ENCODE data around the gene ADI1. TPM values are rescaled to one million over a fixed set of nuclear protein-coding genes. Genes with fewer than 3 reads are reported as not detected.

The ADI1 gene, protein sequence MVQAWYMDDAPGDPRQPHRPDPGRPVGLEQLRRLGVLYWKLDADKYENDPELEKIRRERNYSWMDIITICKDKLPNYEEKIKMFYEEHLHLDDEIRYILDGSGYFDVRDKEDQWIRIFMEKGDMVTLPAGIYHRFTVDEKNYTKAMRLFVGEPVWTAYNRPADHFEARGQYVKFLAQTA
- total RNA-seq, result 39.6 and 50.1 TPM in 2 replicates

DNA sequence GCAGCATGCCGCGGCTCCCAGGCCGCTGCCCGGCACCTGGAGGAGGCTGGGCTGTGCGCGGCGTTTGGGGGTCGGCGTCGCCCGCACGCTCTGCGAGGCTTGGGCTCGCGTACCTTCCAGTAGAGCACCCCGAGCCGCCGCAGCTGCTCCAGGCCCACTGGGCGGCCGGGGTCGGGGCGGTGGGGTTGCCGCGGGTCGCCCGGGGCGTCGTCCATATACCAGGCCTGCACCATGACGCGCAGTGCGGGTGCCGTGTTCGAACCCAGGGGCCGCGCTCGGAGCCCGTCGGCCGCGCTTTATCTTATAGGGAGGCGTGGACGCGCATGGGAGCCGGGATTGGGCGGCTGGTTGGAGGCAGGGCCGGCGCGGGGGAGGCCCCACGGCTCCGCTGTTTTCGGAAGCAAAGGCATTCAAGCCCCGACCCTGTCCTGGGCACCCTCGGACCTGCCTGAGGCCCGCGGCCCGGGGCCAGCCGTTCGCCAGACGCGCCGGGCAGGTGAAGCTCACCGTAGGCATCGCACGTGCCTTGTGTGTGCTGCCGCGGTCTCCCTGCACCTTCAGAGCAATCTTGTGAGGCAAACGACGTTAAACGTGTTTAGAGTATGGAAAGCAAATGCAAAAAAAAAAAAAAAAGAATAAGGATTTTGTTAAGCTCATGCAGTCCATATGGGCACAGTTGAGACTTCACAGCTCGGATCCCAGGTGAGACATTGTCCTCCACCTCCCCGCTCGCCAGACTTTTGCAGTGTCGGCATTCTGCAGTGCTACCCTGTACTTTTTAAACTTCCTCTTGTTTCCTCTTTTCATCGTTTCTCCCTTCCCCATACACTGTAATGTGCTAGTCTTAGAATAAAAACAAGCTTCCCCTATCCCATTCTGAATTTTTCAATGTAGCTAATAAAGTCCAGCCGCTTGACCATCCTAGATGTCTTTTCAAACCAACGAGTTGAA, at the start of gene ADI1:
Gene ADI1, minus strand, starts transcription at position 277 of the 951 bp plus-strand sequence. Its CDS starts 44 bp downstream, at position 233.

DNA sequence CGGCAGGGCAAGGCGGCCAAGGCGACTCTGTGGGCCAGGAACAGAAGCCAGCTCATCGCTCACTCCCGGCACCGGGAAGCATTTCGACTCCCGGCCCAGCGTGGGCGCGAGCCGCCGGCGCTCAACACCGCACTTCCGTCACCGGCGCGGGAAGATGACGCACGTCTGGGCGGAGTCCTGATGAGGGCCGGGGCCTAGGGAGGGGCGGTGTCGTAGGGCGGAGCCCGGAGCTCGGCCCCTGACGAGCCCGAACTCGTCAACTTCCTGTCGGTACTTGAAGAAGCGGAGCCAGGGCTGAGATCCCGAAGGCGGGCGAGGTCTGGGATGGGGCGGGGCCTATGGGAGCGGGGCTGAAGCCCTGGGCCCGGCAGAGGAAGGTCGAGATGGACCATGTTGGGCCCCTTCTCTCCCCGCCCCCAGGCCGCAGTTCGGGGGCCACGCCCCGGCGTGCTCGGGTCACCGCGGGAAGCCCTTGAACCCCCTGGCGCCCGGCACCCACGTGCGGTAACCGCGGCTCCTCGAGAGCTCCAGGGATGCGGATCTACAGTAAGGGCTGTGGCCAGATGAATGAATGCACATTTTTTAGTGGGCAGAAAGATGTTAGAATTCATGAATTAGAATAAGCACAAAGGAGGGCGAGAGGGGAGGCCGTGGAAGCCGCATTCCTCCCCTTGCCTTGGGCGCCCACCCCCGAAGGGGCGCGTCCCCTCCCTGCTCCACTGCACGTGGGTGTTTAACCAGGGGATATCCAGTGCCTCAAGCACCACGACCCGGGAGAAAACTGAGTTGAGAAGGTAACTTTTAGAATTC, 39.1 kb upstream of the ADI1 start, which contains the start of gene RNASEH1:
Gene RNASEH1, minus strand, starts transcription at position 129 of the 810 bp plus-strand sequence. Its CDS starts 73 bp downstream, at position 56.

Other genes with a start within 250 kb of the ADI1 start
- gene EIPR1, start 141.7 kb downstream of the ADI1 start, total RNA-seq, result 46.8 and 55.6 TPM in 2 replicates
- 61.6 and 64.5 TPM in 2 replicates for gene TRAPPC12, start 139.8 kb downstream of the ADI1 start, total RNA-seq
- gene RNASEH1, start 38.8 kb upstream of the ADI1 start, total RNA-seq, result 16.8 and 21.7 TPM in 2 replicates
- 2,821 and 4,606 TPM in 2 replicates for gene RPS7, start 55.7 kb upstream of the ADI1 start, total RNA-seq
- not detected in 2 replicates for gene COLEC11, start 75.6 kb upstream of the ADI1 start, total RNA-seq
- not detected in 2 replicates for gene ALLC, start 138.7 kb upstream of the ADI1 start, total RNA-seq
- gene DCDC2C, start 184.0 kb upstream of the ADI1 start, total RNA-seq, result not detected in 2 replicates